Naive thymus-derived CD4-positive, alpha-beta T cell (primary cell): ENCODE data around the gene CSF3R. TPM values are rescaled to one million over a fixed set of nuclear protein-coding genes. Genes with fewer than 3 reads are reported as not detected.

ENCODE experiments used
- ATAC-seq: fragments of 150-1000 bp; cut with Tn5 transposase; 2 replicates; pipeline ENCODE4 v1.10.0; 2021; ENCODE audit warnings: mild to moderate bottlenecking, moderate library complexity
- CTCF ChIA-PET: fragments of 350-600 bp; sonication (Branson Sonifier 250); formaldehyde crosslinking; loops from one replicate; lab custom pipeline; 2021; ENCODE audit warnings: antibody characterized with exemption; lab: Charles Lee
- POLR2A ChIA-PET: fragments of 350-600 bp; sonication (Branson Sonifier 250); formaldehyde crosslinking; loops from one replicate; lab custom pipeline; 2021; ENCODE audit warnings: antibody characterized with exemption, inconsistent platforms; lab: Charles Lee
- DNase-seq, 9 donors: peaks; one replicate each; pipeline versions ENCODE4 v3.0.0 to v3.0.0-alpha.2; 2020 to 2022; ENCODE audit warnings: mixed read lengths in 1 of 9
- H3K27ac ChIP-seq: one replicate; pipeline ENCODE4 v1.7.0; 2013; ENCODE audit warnings: mild to moderate bottlenecking, low read depth, low read length, moderate library complexity
- H3K27me3 ChIP-seq, 2 donors: one replicate each; pipeline ENCODE4 v1.7.0; 2013; ENCODE audit warnings: low read length in 2 of 2, mild to moderate bottlenecking in 2 of 2, moderate library complexity in 2 of 2; ENCODE audit not compliant: control insufficient read depth in 2 of 2, insufficient read depth in 2 of 2
- H3K36me3 ChIP-seq, 3 experiments: 1 replicate in 2 of 3; 2 replicates in 1 of 3; pipeline ENCODE4 v1.7.0; 2013; ENCODE audit warnings: low read length in 3 of 3, mild to moderate bottlenecking in 3 of 3, moderate library complexity in 1 of 3; ENCODE audit not compliant: insufficient read depth in 3 of 3, control insufficient read depth in 2 of 3
- H3K4me1 ChIP-seq, 2 donors: one replicate each; pipeline ENCODE4 v1.7.0; 2013; ENCODE audit warnings: low read length in 2 of 2, mild to moderate bottlenecking in 2 of 2, moderate library complexity in 1 of 2; ENCODE audit not compliant: control insufficient read depth in 2 of 2, insufficient read depth in 2 of 2
- H3K4me3 ChIP-seq: 2 replicates; pipeline ENCODE4 v1.7.0; 2013; ENCODE audit warnings: mild to moderate bottlenecking, low read length
- H3K9me3 ChIP-seq, 3 experiments: 1 replicate in 2 of 3; 2 replicates in 1 of 3; pipeline ENCODE4 v1.7.0; 2013; ENCODE audit warnings: low read length in 3 of 3; ENCODE audit not compliant: control insufficient read depth in 2 of 3
- H3K27ac Mint-ChIP-seq, 9 donors: one replicate each; pipeline ENCODE4 v1.8.0; 2020 to 2022; ENCODE audit warnings: mixed read lengths in 9 of 9, mild to moderate bottlenecking in 8 of 9, moderate library complexity in 5 of 9, inconsistent platforms in 2 of 9
- H3K27me3 Mint-ChIP-seq, 5 donors: one replicate each; pipeline ENCODE4 v1.8.0; 2021 to 2022; ENCODE audit warnings: mixed read lengths in 5 of 5, mild to moderate bottlenecking in 1 of 5
- H3K36me3 Mint-ChIP-seq, 5 donors: one replicate each; pipeline ENCODE4 v1.8.0; 2020 to 2022; ENCODE audit warnings: mixed read lengths in 5 of 5, mild to moderate bottlenecking in 3 of 5, inconsistent platforms in 1 of 5
- H3K4me1 Mint-ChIP-seq, 7 donors: one replicate each; pipeline ENCODE4 v1.8.0; 2020 to 2022; ENCODE audit warnings: mixed read lengths in 7 of 7, mild to moderate bottlenecking in 3 of 7, inconsistent platforms in 1 of 7
- H3K4me3 Mint-ChIP-seq, 10 donors: one replicate each; pipeline ENCODE4 v1.8.0; 2020 to 2022; ENCODE audit warnings: mild to moderate bottlenecking in 10 of 10, mixed read lengths in 10 of 10, moderate library complexity in 6 of 10, inconsistent platforms in 2 of 10
- H3K9me3 Mint-ChIP-seq, 11 donors: one replicate each; pipeline ENCODE4 v1.8.0; 2020 to 2022; ENCODE audit warnings: mixed read lengths in 11 of 11, mild to moderate bottlenecking in 4 of 11, inconsistent platforms in 1 of 11, moderate library complexity in 1 of 11
- intact Hi-C, 2 donors: fragments of 100-400 bp; cut with micrococcal nuclease; formaldehyde crosslinking; loops; one replicate each; pipeline ENCODE4 v1.15.1; 2023
- polyA plus RNA-seq, 2 donors: library from polyadenylated mRNA; unstranded; fragments of 300-500 nt; fragmentation: Illumina TruSeq; gene quantifications; one replicate each; pipeline ENCODE4 v1.2.3, GENCODE V29; 2021
- total RNA-seq, 6 experiments: library from RNA in 5 of 6; stranded (reverse) in 5 of 6; gene quantifications; 1 replicate in 5 of 6; 2 replicates in 1 of 6; pipeline ENCODE4 v1.2.3 and lab custom pipeline; 2021 to 2026

CSF3R gene
- total and polyA plus RNA-seq, 7 experiments from 2014 or later = 0.14 to 182 (median 1.3) TPM

GRCh38 chr1:36456391-36456928, 26.3 kb downstream of the CSF3R start:
- ChIA-PET CTCF (no interaction called here), POLR2A (no interaction called here)
- H3K9me3 Mint-ChIP-seq = no peaks in the 10 kb centered on the region
- peaks cover 21 to 59% (median 46%) of the 10 kb centered on the region in 7 donors for H3K4me1 Mint-ChIP-seq
- H3K4me1 ChIP-seq = peaks cover 0 to 23% of the 10 kb centered on the region in 2 donors
- no peak for DNase-seq
- H3K27me3 ChIP-seq = no peaks in the 10 kb centered on the region
- H3K27ac Mint-ChIP-seq = peak overlapping the region in 2 of 9 donors; percentile 28 to 58
- no peaks in the 10 kb centered on the region for H3K27me3 Mint-ChIP-seq
- no peaks in the 10 kb centered on the region for H3K9me3 ChIP-seq
- H3K36me3 Mint-ChIP-seq = peaks cover 11 to 44% (median 33%) of the 10 kb centered on the region in 5 donors
- no peak overlapping the region for H3K4me3 ChIP-seq
- H3K4me3 Mint-ChIP-seq = peak overlapping the region in 5 of 10 donors; percentile 18 to 74 (median 43)
- H3K27ac ChIP-seq = no peak overlapping the region
- intact Hi-C loops = no loop called here
- peaks cover 7 to 55% (median 9%) of the 10 kb centered on the region in 3 experiments for H3K36me3 ChIP-seq
- ATAC-seq = no peak

DNA sequence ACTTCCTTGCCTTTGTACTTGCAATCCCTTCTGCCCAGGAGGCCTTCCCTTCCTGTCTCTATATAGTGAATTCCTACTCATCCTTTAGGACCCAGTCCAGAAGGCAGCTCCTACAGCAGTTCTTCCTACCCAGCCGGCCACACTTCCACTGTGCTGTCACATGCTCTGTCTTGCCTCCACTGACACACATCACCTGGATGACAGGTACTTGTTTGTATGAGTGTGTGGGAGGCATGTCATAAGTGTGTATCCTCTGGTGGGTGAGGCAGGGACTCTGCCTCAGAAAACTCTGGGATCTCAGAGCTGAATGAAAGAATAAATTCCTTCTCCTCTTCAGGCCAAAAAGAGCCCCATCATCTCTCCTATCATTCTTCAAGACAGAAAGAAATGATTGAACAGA, 27.3 kb downstream of the CSF3R start:
- Histone ChIP-seq H3K4me1 (peaks cover 5 to 23% of the 10 kb centered on the region in 2 donors), H3K27me3 (no peaks in the 10 kb centered on the region), H3K27ac (no peak overlapping the region), H3K4me3 (no peak overlapping the region), H3K36me3 (peaks cover 0 to 47% (median 6%) of the 10 kb centered on the region in 3 experiments), H3K9me3 (no peaks in the 10 kb centered on the region)
- Mint-ChIP-seq H3K4me1 (peaks cover 22 to 60% (median 47%) of the 10 kb centered on the region in 7 donors), H3K9me3 (peaks cover 0 to under 1% (median 0%) of the 10 kb centered on the region in 11 donors), H3K36me3 (peaks cover 5 to 33% (median 23%) of the 10 kb centered on the region in 5 donors), H3K4me3 (no peak overlapping the region), H3K27me3 (no peaks in the 10 kb centered on the region), H3K27ac (peak overlapping the region in 5 of 9 donors; percentile 5 to 71 (median 29))
- intact Hi-C loops = no loop called here
- ChIA-PET CTCF (no interaction called here), POLR2A (interaction anchor here (3.1 kb wide), 1 partner anchor 8 kb away, joined by 14 read pairs; the partner anchor contains the start of gene MRPS15)
- DNase-seq (no peak), ATAC-seq (no peak)

GRCh38 chr1:36453600-36454388, 28.9 kb downstream of the CSF3R start:
- H3K9me3 Mint-ChIP-seq = peaks cover 0 to 3% (median 0%) of the 10 kb centered on the region in 11 donors
- intact Hi-C loops = loop anchor here in 1 of 2 donors (5.0 kb wide), 1 partner anchor 231 kb away; the partner anchor contains the start of gene THRAP3
- ChIA-PET CTCF (no interaction called here), POLR2A (interaction anchor here (3.1 kb wide), 1 partner anchor 10 kb away, joined by 14 read pairs; the partner anchor contains the start of gene MRPS15)
- DNase-seq = no peak
- H3K4me1 Mint-ChIP-seq = peaks cover 23 to 57% (median 44%) of the 10 kb centered on the region in 7 donors
- H3K4me3 Mint-ChIP-seq = peak overlapping the region in 2 of 10 donors; percentile 4 to 6
- H3K36me3 ChIP-seq = peaks cover 0 to 34% (median 6%) of the 10 kb centered on the region in 3 experiments
- H3K27ac ChIP-seq = no peak overlapping the region
- H3K27ac Mint-ChIP-seq = peak overlapping the region in 7 of 9 donors; percentile 0 to 90 (median 73)
- peaks cover 10 to 21% of the 10 kb centered on the region in 2 donors for H3K4me1 ChIP-seq
- no peaks in the 10 kb centered on the region for H3K9me3 ChIP-seq
- ATAC-seq = no peak
- H3K36me3 Mint-ChIP-seq = peaks cover 0 to 26% (median 19%) of the 10 kb centered on the region in 5 donors
- no peak overlapping the region for H3K4me3 ChIP-seq
- H3K27me3 ChIP-seq = no peaks in the 10 kb centered on the region
- no peaks in the 10 kb centered on the region for H3K27me3 Mint-ChIP-seq

- Histone ChIP-seq H3K27ac (no peak overlapping the region), H3K4me1 (peaks cover 10 to 14% of the 10 kb centered on the region in 2 donors), H3K36me3 (peaks cover 0 to 30% (median 6%) of the 10 kb centered on the region in 3 experiments), H3K4me3 (no peak overlapping the region), H3K9me3 (no peaks in the 10 kb centered on the region), H3K27me3 (no peaks in the 10 kb centered on the region)
- no peak for DNase-seq
- Mint-ChIP-seq H3K27ac (peak overlapping the region in 1 of 9 donors; percentile 14), H3K4me3 (no peak overlapping the region), H3K36me3 (peaks cover 0 to 26% (median 16%) of the 10 kb centered on the region in 5 donors), H3K4me1 (peaks cover 18 to 49% (median 37%) of the 10 kb centered on the region in 7 donors), H3K27me3 (no peaks in the 10 kb centered on the region), H3K9me3 (peaks cover 0 to 3% (median 0%) of the 10 kb centered on the region in 11 donors)
- ATAC-seq = no peak
- ChIA-PET CTCF (no interaction called here), POLR2A (interaction anchor here (3.1 kb wide), 1 partner anchor 11 kb away, joined by 14 read pairs; the partner anchor contains the start of gene MRPS15)
- intact Hi-C loops = loop anchor here in 1 of 2 donors (5.0 kb wide), 1 partner anchor 231 kb away; the partner anchor contains the start of gene THRAP3
Measured at GRCh38 chr1:36453051-36453450, 29.7 kb downstream of the CSF3R start.

- no peaks in the 10 kb centered on the region for H3K27me3 Mint-ChIP-seq
Measured at GRCh38 chr1:36450919-36451305, 31.8 kb downstream of the CSF3R start.

More at GRCh38 chr1:36450919-36451305, 31.8 kb downstream of the CSF3R start:
- ChIA-PET CTCF (no interaction called here), POLR2A (interaction anchor here (1.0 to 3.4 kb wide), 3 partner anchors 13 to 84 kb away, joined by 3 to 28 read pairs (median 3); partner anchors contain the start of gene MRPS15)
- peaks cover 0 to 21% (median under 1%) of the 10 kb centered on the region in 3 experiments for H3K36me3 ChIP-seq
- intact Hi-C loops = loop anchor here (1.0 to 5.0 kb wide), 5 partner anchors 13 to 302 kb away; partner anchors contain the start of genes MRPS15 (in 2 of the 2), THRAP3 (in 2 of the 2) and TRAPPC3 (in 1 of the 2)
- ATAC-seq (no peak), DNase-seq (no peak)
- H3K36me3 Mint-ChIP-seq = peaks cover 0 to 16% (median 10%) of the 10 kb centered on the region in 5 donors
- H3K27me3 ChIP-seq = no peaks in the 10 kb centered on the region
- peaks cover 0 to 10% of the 10 kb centered on the region in 2 donors for H3K4me1 ChIP-seq
- peak overlapping the region; percentile 93 for H3K4me3 ChIP-seq
- peak overlapping the region; percentile 81 to 99 (median 96) for H3K27ac Mint-ChIP-seq
- peak overlapping the region; percentile 88 to 98 (median 92) for H3K4me3 Mint-ChIP-seq
- H3K9me3 Mint-ChIP-seq = peaks cover 0 to 3% (median 0%) of the 10 kb centered on the region in 11 donors
- H3K4me1 Mint-ChIP-seq = peaks cover 7 to 30% (median 23%) of the 10 kb centered on the region in 7 donors
- H3K9me3 ChIP-seq = no peaks in the 10 kb centered on the region
- H3K27ac ChIP-seq = peak overlapping the region; percentile 94
